ENCODE results near the gene ING2. TPM values are rescaled to one million over a fixed set of nuclear protein-coding genes. Genes with fewer than 3 reads are reported as not detected.

ING2 gene
- total RNA-seq, 1 donor from 2014 or later: 6.9 TPM

GRCh38 chr4:183557611-183558010 lies 52.8 kb downstream of the ING2 start:
- intact Hi-C loops (cut with DNase I): no loop called here
- H3K9me3 ChIP-seq: no peaks in the 10 kb centered on the region
- no peak for DNase-seq (ENCODE audit: low spot score in 2 of 2)
- H3K4me1 ChIP-seq: no peaks in the 10 kb centered on the region
- H3K27me3 ChIP-seq: no peaks in the 10 kb centered on the region
- no peaks in the 10 kb centered on the region for H3K36me3 ChIP-seq
- H3K27ac ChIP-seq: no peak overlapping the region
- H3K4me3 ChIP-seq: no peak overlapping the region
- TF ChIP-seq CTCF (IDR thresholded peaks at IDR 0.05): no peak

- H3K4me1 ChIP-seq: no peaks in the 10 kb centered on the region
- intact Hi-C loops (cut with DNase I): no loop called here
- DNase-seq (ENCODE audit: low spot score in 2 of 2): no peak
- H3K36me3 ChIP-seq: no peaks in the 10 kb centered on the region
- no peak overlapping the region for H3K27ac ChIP-seq
- H3K27me3 ChIP-seq: no peaks in the 10 kb centered on the region
- no peak overlapping the region for H3K4me3 ChIP-seq
- H3K9me3 ChIP-seq: no peaks in the 10 kb centered on the region
- no peak for TF ChIP-seq CTCF (IDR thresholded peaks at IDR 0.05)
Observed at GRCh38 chr4:183558873-183559272, 54.0 kb downstream of the ING2 start.

GRCh38 chr4:183561905-183562304 lies 57.0 kb downstream of the ING2 start:
- no peak overlapping the region for H3K27ac ChIP-seq
- no peaks in the 10 kb centered on the region for H3K4me1 ChIP-seq
- no peaks in the 10 kb centered on the region for H3K27me3 ChIP-seq
- no peak overlapping the region for H3K4me3 ChIP-seq
- intact Hi-C loops (cut with DNase I): no loop called here
- H3K9me3 ChIP-seq: no peaks in the 10 kb centered on the region
- no peak for DNase-seq (ENCODE audit: low spot score in 2 of 2)
- no peak for TF ChIP-seq CTCF (IDR thresholded peaks at IDR 0.05)
- no peaks in the 10 kb centered on the region for H3K36me3 ChIP-seq

Other genes with a start within 250 kb of the ING2 start
- not detected for gene CLDN22, start 184.8 kb upstream of the ING2 start, total RNA-seq
- not detected for gene CLDN24, start 182.6 kb upstream of the ING2 start, total RNA-seq
- 34.5 TPM for gene CDKN2AIP, start 60.4 kb upstream of the ING2 start, total RNA-seq
- 38.6 TPM for gene RWDD4, start 154.1 kb downstream of the ING2 start, total RNA-seq
- 124 TPM for gene TRAPPC11, start 154.2 kb downstream of the ING2 start, total RNA-seq

Measured in ascending aorta (tissue), 2 donors.